Stimulated activated naive CD8-positive, alpha-beta T cell treated with anti-CD3 and anti-CD28 coated beads, Interleukin-15, Interleukin-2, amounts not matched to agents 100 ng/mL and 50 ng/mL, for 24 hours (primary cell): Measurements from ENCODE around the gene ANKRD42.

Experiments used
- H3K27ac Mint-ChIP-seq: one replicate; pipeline ENCODE4 v1.8.0; 2021; ENCODE audit warnings: mild to moderate bottlenecking, mixed read lengths
- H3K27me3 Mint-ChIP-seq: one replicate; pipeline ENCODE4 v1.8.0; 2021; ENCODE audit warnings: mixed read lengths
- H3K36me3 Mint-ChIP-seq: one replicate; pipeline ENCODE4 v1.8.0; 2021; ENCODE audit warnings: low read depth, mixed read lengths
- H3K4me1 Mint-ChIP-seq: one replicate; pipeline ENCODE4 v1.8.0; 2021; ENCODE audit warnings: low read depth, mixed read lengths
- H3K4me3 Mint-ChIP-seq: one replicate; pipeline ENCODE4 v1.8.0; 2021; ENCODE audit warnings: mild to moderate bottlenecking, mixed read lengths
- H3K9me3 Mint-ChIP-seq: one replicate; pipeline ENCODE4 v1.8.0; 2021; ENCODE audit warnings: mixed read lengths

ANKRD42 gene

DNA sequence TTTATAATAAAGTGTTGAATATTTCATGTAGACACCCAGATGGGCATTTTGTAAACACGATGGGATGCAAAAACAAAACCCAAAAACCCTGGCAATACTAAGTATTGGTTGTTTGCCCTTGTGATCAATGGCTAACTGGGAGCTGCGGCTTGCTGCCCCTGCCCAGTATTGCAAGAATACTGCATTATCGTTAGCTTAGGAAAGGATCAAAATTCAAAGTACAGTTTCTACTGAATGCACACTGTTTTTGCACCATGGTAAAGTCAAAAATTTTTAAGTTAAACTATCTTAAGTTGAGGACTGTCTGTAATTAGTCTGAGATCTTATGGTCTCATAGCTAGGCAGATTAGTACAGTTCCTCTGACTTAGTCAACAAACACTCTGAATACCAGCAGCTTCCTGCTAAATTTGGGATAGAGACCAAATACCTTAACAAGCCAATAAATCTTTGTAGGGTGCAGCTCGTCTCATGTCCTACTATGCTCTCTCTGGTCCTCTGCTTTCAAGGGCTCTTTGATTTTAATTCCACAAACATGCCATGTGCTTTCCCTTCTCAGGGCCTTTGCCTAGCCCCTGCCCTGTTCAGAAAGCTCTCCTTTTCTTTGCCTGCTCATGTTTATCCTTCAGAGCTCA, 88.7 kb downstream of the ANKRD42 start:
- H3K4me1 Mint-ChIP-seq, result peaks cover 36% of the 10 kb centered on the region

DNA sequence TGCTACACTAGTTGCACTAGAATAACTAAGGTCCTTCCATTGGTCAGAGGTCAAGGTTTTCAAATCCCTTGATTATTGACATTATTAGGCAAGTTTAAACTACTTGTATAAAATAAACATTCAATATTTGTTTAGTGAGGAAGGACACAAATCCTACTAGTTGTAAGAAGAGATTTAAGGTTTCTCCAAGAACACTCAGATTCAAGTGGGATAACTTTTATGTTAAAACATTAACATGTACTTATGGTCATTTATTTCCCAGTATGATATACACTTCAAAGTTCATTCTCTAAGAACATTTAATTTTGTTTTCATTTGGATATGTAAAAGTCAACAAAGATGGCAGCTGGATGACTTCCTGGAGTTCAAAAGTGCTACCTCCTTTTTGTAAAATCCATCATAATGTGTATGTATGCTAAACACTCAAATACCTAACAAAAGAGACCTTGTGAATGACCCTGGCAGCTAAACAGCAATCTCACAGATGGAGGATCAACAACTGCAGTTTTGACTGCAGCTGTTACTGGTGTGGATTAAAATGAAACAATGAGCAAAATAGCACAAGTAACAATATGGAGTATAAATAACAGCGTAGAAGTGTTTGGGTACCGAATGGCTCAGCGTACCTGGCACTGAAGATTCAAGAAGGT, 91.1 kb downstream of the ANKRD42 start:
- Mint-ChIP-seq H3K27me3 (no peaks in the 10 kb centered on the region), H3K4me1 (peaks cover 36% of the 10 kb centered on the region), H3K27ac (peak overlapping the region; percentile 98)

More for the DNA sequence above, 88.7 kb downstream of the ANKRD42 start:
- Mint-ChIP-seq H3K36me3 (peaks cover 19% of the 10 kb centered on the region), H3K9me3 (no peaks in the 10 kb centered on the region), H3K27ac (no peak overlapping the region), H3K4me3 (no peak overlapping the region), H3K27me3 (no peaks in the 10 kb centered on the region)

DNA sequence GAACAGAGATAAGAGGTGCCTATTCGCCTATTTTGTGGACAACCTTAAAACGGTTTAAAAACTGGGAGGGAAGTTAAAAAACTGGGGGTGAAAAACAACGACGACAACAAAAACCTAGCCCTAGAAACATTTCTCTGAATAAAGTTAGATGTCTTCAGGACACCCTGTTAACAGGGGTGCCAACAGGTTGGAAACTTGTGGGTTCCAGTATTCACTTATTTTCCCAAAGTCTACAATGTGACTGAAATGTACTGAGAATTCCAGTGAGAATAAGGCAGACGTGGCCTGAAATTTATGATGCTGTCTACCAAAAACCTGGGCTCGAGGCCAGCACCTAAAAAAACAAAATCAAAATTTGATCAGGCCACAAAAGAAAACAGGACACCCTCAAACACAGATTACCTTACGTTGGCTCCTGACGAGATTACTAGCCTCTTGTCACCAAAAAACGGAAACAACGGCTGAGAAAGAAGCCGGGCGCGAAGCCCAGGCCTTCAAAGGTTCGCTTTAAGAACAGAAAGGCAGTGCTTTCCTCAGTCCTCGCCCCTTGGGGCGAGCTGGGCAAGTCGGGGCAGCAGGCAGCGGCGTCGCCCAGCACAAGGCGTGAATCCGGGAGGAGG, 91.7 kb downstream of the ANKRD42 start:
- H3K4me3 Mint-ChIP-seq, result peak overlapping the region; percentile 97
- H3K9me3 Mint-ChIP-seq, result no peaks in the 10 kb centered on the region
- H3K4me1 Mint-ChIP-seq, result peaks cover 36% of the 10 kb centered on the region

More for the DNA sequence above, 91.1 kb downstream of the ANKRD42 start:
- Mint-ChIP-seq H3K4me3 (peak overlapping the region; percentile 97), H3K9me3 (no peaks in the 10 kb centered on the region), H3K36me3 (peaks cover 7% of the 10 kb centered on the region)

DNA sequence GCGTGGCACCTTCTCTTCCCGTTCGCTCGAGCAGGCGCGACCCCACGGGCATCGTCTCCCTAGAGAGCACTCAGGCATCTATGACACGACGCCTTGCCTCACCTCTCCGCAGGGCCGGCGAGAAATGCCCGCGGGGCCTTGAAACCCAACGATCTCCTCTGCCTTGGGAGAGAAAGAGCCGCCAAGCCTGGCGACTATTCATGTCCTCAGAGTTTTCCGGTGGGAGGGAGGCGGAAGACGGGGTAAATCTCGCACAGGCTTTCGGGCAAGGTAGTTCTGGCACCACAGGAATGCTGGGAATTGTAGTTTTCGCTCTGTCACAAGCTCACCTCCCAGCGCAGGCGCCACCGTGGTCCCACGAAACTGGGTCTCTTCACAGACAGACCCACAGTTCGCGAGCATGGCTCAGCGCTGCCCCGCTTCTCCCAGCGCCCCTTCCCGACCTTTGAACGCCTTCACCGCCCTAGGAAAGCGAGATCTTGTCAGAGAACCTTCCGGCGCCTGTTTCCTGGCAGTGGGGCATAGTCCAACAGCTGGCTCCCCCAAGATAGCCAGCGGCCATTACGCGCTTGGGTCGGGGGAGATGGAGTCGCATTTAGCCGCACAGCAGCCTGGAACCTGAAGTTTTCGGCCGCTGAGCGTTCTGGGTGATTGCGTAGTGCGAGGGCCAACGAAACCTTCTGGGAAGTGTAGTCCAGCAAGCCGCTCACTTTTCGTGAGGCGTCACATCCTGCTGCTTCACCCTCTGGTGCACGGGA, 92.4 kb downstream of the ANKRD42 start, which contains the start of gene CCDC90B:
Gene CCDC90B (minus strand): TSS at position 597 of the 758 bp plus-strand sequence. CDS start 395 bp downstream, at position 202.
- H3K36me3 Mint-ChIP-seq, result no peaks in the 10 kb centered on the region
- H3K4me1 Mint-ChIP-seq, result peaks cover 36% of the 10 kb centered on the region
- peak within 1 kb of the TSS; percentile 97 for H3K4me3 Mint-ChIP-seq
- no peaks in the 10 kb centered on the region for H3K9me3 Mint-ChIP-seq
- H3K27me3 Mint-ChIP-seq, result no peaks in the 10 kb centered on the region
- H3K27ac Mint-ChIP-seq, result peak within 1 kb of the TSS; percentile 98

More for the DNA sequence above, 91.7 kb downstream of the ANKRD42 start:
- Mint-ChIP-seq H3K27me3 (no peaks in the 10 kb centered on the region), H3K27ac (peak overlapping the region; percentile 98), H3K36me3 (peaks cover 3% of the 10 kb centered on the region)

DNA sequence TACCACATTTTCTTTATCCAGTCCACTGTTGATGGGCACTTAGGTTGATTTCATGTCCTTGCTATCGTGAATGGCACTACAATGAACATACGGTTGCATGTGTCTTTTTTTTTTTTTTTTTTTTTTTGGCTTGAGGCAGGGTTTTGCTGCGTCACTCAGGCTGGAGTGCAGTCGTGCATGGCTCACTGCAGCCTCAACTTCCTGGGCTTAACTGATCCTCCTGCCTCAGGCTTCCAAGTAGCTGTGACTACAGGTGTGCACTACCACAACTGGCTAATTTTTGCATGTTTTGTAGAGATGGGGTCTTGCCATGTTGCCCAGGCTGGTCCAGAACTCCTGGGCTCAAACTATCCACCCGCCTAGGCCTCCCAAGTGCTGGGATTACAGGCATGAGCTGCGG, 94.1 kb downstream of the ANKRD42 start:
- Mint-ChIP-seq H3K27me3 (no peaks in the 10 kb centered on the region), H3K27ac (no peak overlapping the region), H3K9me3 (no peaks in the 10 kb centered on the region), H3K4me1 (peaks cover 29% of the 10 kb centered on the region), H3K4me3 (peak overlapping the region; percentile 34), H3K36me3 (no peaks in the 10 kb centered on the region)

DNA sequence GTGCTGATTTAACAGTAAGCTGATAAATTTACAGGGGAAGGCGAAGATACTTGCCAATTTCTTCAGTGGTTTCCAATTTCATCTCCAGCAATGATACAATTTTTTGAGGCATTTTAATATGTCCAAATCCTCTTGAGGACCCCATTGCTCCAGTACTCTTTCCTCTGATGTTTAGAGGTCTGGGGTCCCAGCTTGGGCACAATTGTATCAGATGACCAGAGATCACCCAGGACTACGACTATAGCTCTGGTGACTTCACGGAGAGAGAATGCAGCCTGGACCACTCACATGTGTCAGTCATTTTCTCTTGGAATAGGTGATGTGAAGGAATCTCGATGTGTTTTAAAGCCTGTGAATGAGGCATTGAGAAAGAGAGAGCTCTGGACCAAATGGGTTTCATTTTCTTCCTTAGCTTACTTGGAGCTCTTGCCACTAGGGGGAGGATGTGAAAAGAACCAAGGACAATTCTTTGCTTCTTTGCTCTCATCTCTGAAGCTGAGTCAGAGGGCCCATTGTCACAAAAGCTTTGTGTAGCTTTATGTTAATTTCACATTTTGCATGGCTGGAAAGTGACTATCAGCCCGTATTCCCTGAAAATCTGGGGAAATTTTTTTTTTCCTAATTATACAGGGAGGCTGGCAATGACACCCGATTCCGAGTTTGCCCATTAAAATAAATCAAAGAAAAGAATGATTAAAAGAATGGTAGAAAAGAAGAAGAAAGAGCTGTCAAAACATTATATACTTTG, 99.4 kb downstream of the ANKRD42 start:
- Mint-ChIP-seq H3K9me3 (no peaks in the 10 kb centered on the region), H3K4me3 (peak overlapping the region; percentile 42), H3K36me3 (no peaks in the 10 kb centered on the region), H3K27me3 (peaks cover 4% of the 10 kb centered on the region), H3K27ac (no peak overlapping the region), H3K4me1 (peaks cover 4% of the 10 kb centered on the region)

DNA sequence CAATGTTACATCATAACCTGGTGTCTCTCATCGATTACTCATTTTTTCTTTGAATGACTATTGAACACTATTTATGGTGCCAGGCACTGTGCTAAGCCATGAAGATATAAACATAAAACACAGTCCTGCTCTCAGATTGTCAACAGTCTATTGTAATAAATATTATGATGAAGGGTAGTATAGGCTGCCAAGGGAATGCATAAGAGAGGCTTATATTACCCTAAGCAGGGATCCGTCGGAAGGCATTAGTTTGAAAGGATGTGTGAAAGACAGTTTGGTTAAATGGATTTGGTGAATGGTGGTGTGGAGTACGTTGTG, 99.9 kb downstream of the ANKRD42 start:
- H3K4me1 Mint-ChIP-seq, result peaks cover 4% of the 10 kb centered on the region
- H3K27me3 Mint-ChIP-seq, result peaks cover 4% of the 10 kb centered on the region
- no peaks in the 10 kb centered on the region for H3K9me3 Mint-ChIP-seq
- H3K4me3 Mint-ChIP-seq, result no peak overlapping the region
- no peaks in the 10 kb centered on the region for H3K36me3 Mint-ChIP-seq
- H3K27ac Mint-ChIP-seq, result no peak overlapping the region

DNA sequence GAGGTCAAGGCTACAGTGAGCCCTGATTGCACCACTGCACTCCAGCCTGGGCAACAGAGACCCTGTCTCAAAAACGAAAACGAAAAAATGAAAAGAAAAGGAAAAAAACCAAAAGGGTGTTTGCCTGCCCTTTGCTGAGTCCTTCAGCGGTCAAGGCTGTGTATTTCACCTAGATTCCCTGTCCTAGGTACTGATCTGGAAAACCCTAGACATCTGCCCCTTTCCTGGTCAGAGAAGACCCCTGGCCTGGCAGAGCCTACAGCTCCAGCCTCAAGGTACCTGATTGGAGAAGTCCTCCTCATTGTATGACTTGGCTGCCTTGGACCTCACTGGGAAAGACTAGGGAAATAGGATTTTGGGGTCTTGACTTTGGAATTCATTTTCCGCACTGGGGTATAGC, 100.7 kb downstream of the ANKRD42 start:
- peaks cover 4% of the 10 kb centered on the region for H3K4me1 Mint-ChIP-seq
- H3K27ac Mint-ChIP-seq, result no peak overlapping the region
- no peaks in the 10 kb centered on the region for H3K36me3 Mint-ChIP-seq
- H3K4me3 Mint-ChIP-seq, result no peak overlapping the region
- H3K9me3 Mint-ChIP-seq, result no peaks in the 10 kb centered on the region
- peaks cover 4% of the 10 kb centered on the region for H3K27me3 Mint-ChIP-seq
